Immature natural killer cell (primary cell): ENCODE measurements around the gene MRPL33. TPM values are rescaled to one million over a fixed set of nuclear protein-coding genes. Genes with fewer than 3 reads are reported as not detected.

Experiments
- DNase-seq, 3 donors: peaks; one replicate each; pipeline ENCODE4 v3.0.0; 2022; ENCODE audit warnings: mixed read lengths in 1 of 3
- H3K27ac Mint-ChIP-seq, 6 donors: one replicate each; pipeline ENCODE4 v1.8.0; 2020; ENCODE audit warnings: mixed read lengths in 6 of 6, mild to moderate bottlenecking in 5 of 6, inconsistent platforms in 4 of 6, moderate library complexity in 3 of 6
- H3K27me3 Mint-ChIP-seq, 3 donors: one replicate each; pipeline ENCODE4 v1.8.0; 2020 to 2021; ENCODE audit warnings: low read depth in 3 of 3, mild to moderate bottlenecking in 3 of 3, mixed read lengths in 3 of 3, moderate library complexity in 3 of 3, inconsistent platforms in 1 of 3
- H3K36me3 Mint-ChIP-seq, 3 donors: one replicate each; pipeline ENCODE4 v1.8.0; 2020; ENCODE audit warnings: mixed read lengths in 3 of 3, inconsistent platforms in 2 of 3, mild to moderate bottlenecking in 2 of 3
- H3K4me1 Mint-ChIP-seq, 2 donors: one replicate each; pipeline ENCODE4 v1.8.0; 2020; ENCODE audit warnings: inconsistent platforms in 2 of 2, mild to moderate bottlenecking in 2 of 2, mixed read lengths in 2 of 2, moderate library complexity in 1 of 2
- H3K4me3 Mint-ChIP-seq, 5 donors: one replicate each; pipeline ENCODE4 v1.8.0; 2020; ENCODE audit warnings: mild to moderate bottlenecking in 5 of 5, mixed read lengths in 5 of 5, inconsistent platforms in 3 of 5, moderate library complexity in 3 of 5
- H3K9me3 Mint-ChIP-seq, 6 donors: one replicate each; pipeline ENCODE4 v1.8.0; 2020; ENCODE audit warnings: mild to moderate bottlenecking in 6 of 6, mixed read lengths in 6 of 6, inconsistent platforms in 4 of 6, moderate library complexity in 3 of 6
- polyA plus RNA-seq, 3 donors: library from polyadenylated mRNA; unstranded; fragments of 300-500 nt; fragmentation: Illumina TruSeq; gene quantifications; one replicate each; pipeline ENCODE4 v1.2.3, GENCODE V29; 2021

MRPL33 gene
- polyA plus RNA-seq, 3 donors from 2014 or later = 190 to 266 (median 238) TPM

DNA sequence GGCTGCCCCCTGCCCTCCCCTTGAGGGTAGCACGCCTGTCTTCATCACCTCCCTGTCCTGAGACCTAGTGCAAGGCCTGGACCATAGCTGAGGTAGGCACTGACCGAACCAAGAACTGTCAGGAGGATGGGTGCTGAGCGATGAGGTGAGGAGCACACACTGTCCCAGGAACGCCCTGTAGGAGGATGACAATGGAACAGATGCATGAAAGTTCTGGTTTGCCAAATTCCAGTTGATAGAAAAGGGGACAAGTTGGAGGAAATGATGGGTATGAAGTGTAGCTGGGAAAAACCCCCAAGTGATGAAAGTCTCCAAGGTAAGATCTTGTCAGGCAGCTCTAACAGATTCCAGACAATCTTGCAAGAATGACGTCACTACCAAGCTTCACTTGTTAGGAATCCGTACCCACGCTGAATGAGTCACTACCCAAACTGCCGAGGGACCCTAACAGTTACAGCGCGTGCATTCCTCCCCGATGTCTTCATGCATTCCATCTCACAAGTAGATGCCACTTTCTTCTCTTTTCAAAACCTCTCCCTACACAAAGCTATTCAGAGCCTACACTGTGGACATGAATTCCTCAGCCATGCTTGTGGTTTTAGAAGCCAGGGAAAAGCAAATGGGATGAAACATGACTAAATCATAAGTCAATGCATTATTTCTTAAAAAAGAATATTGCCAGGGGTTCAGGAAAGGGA lies 27.6 kb downstream of the MRPL33 start:
- no peak overlapping the region for H3K27ac Mint-ChIP-seq

DNA sequence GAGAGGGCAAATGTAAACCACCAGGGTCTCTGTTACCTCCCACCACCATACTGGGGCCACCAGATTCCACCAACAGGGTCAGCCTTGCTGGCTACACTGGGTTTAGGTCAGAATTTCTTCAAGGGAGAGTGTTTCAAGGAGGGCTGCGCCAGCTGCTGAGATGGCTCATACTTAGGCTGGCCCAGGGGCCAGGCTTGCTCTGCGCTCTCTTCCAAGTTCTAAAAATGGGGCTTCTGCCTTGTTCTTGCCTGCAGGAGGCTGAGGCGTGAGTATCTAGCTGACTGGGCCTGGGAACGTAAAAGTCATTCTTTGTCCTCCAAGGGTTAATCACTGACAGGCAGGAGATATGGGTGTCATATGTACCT lies 28.1 kb downstream of the MRPL33 start:
- no peak for DNase-seq
- Mint-ChIP-seq H3K27ac (no peak overlapping the region), H3K4me1 (no peaks in the 10 kb centered on the region), H3K9me3 (no peaks in the 10 kb centered on the region), H3K27me3 (peaks cover 0 to 1% (median 0%) of the 10 kb centered on the region in 3 donors), H3K36me3 (peaks cover 0 to 11% (median 0%) of the 10 kb centered on the region in 3 donors), H3K4me3 (no peak overlapping the region)

More for the DNA sequence above, 27.6 kb downstream of the MRPL33 start:
- peaks cover 0 to 11% (median 0%) of the 10 kb centered on the region in 3 donors for H3K36me3 Mint-ChIP-seq
- H3K4me1 Mint-ChIP-seq = no peaks in the 10 kb centered on the region
- peaks cover 0 to 1% (median 0%) of the 10 kb centered on the region in 3 donors for H3K27me3 Mint-ChIP-seq
- H3K4me3 Mint-ChIP-seq = no peak overlapping the region
- no peak for DNase-seq
- no peaks in the 10 kb centered on the region for H3K9me3 Mint-ChIP-seq

DNA sequence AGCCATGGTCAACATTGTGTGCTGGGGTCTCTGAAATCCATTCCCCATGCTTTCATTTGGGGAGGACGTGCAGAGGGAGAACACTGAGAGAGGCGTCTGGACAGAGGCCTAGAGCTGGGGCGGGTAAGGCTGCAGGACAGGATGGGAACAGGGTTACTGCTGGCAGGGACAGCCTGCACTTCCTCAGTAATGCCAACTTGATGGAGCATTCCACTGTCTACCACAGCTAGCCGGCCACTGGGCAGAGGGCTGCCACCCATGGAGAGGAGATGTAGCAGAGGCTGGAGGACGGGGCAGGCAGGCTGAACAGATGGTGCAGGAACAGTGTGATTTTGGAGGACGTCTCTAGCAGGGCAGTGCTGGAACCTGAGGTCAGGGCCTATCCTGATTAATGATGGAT lies 29.3 kb downstream of the MRPL33 start:
- H3K4me3 Mint-ChIP-seq = no peak overlapping the region
- H3K27ac Mint-ChIP-seq = no peak overlapping the region
- H3K36me3 Mint-ChIP-seq = peaks cover 0 to 11% (median 3%) of the 10 kb centered on the region in 3 donors
- DNase-seq = no peak
- H3K4me1 Mint-ChIP-seq = no peaks in the 10 kb centered on the region
- no peaks in the 10 kb centered on the region for H3K9me3 Mint-ChIP-seq
- peaks cover 0 to 3% (median 0%) of the 10 kb centered on the region in 3 donors for H3K27me3 Mint-ChIP-seq

DNA sequence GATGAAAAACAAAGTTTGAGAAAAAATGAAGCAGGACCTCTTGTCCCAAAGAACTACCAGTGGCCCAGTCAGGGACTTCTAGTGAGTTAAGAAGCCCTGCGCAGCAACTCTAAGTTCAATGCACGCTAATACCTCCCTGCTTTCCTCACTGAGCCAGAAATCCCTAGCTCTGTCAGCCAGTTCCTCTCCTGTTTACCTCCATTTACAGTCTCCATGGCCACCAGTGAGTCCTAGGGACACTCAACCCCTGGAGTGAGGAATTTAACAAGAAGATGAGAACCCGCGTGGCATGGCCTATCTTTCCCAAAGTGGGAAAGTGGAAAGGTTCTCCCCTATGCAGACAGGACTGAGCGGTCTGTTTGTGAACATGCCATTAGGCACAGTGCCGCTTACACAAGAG lies 31.0 kb downstream of the MRPL33 start:
- no peak overlapping the region for H3K4me3 Mint-ChIP-seq
- H3K27me3 Mint-ChIP-seq = peaks cover 0 to 3% (median 0%) of the 10 kb centered on the region in 3 donors
- H3K4me1 Mint-ChIP-seq = no peaks in the 10 kb centered on the region
- DNase-seq = no peak
- no peak overlapping the region for H3K27ac Mint-ChIP-seq
- no peaks in the 10 kb centered on the region for H3K9me3 Mint-ChIP-seq
- H3K36me3 Mint-ChIP-seq = peaks cover 0 to 10% (median 3%) of the 10 kb centered on the region in 3 donors

DNA sequence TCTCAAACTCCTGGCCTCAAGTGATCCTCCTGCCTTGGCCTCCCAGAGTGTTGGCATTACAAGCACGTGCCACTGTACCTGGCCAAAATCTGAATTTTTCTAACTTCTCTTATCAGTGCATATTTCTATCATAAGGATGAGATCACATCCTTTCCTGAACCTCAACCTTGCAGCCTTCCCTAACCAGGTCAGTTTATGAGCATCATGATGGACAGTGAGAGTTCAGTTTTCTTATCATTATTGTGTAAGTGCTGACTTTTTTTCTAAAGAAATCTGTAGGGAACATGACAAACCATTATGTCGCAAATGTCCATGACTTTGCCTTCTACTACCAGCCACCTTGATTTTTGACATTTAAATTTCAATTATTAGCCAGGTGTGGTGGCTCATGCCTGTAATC lies 31.5 kb downstream of the MRPL33 start:
- H3K27me3 Mint-ChIP-seq = peaks cover 0 to 3% (median 0%) of the 10 kb centered on the region in 3 donors
- H3K4me1 Mint-ChIP-seq = no peaks in the 10 kb centered on the region
- H3K4me3 Mint-ChIP-seq = no peak overlapping the region
- no peak overlapping the region for H3K27ac Mint-ChIP-seq
- DNase-seq = no peak
- H3K9me3 Mint-ChIP-seq = no peaks in the 10 kb centered on the region
- peaks cover 0 to 8% (median 3%) of the 10 kb centered on the region in 3 donors for H3K36me3 Mint-ChIP-seq

DNA sequence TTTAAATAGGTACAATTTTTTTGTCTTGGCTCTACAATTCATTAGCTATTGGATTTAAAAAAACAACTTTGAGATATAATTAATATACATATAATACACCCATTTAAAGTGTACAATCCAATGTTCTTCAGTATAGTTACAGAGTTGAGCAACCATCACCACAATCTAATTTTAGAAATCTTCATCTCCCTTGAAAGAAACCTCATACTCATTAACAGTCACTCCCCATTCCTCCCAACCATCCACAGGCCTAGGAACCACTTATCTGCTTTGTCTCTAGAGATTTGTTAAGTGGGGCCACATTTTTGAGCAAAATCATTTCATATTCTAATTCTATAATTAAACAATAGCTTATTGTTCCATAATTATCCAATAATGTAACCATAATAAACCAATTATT lies 32.6 kb downstream of the MRPL33 start:
- Mint-ChIP-seq H3K27ac (no peak overlapping the region), H3K4me1 (no peaks in the 10 kb centered on the region), H3K9me3 (no peaks in the 10 kb centered on the region), H3K27me3 (peaks cover 0 to 3% (median 0%) of the 10 kb centered on the region in 3 donors), H3K36me3 (peaks cover 0 to 3% (median 0%) of the 10 kb centered on the region in 3 donors), H3K4me3 (no peak overlapping the region)
- no peak for DNase-seq

DNA sequence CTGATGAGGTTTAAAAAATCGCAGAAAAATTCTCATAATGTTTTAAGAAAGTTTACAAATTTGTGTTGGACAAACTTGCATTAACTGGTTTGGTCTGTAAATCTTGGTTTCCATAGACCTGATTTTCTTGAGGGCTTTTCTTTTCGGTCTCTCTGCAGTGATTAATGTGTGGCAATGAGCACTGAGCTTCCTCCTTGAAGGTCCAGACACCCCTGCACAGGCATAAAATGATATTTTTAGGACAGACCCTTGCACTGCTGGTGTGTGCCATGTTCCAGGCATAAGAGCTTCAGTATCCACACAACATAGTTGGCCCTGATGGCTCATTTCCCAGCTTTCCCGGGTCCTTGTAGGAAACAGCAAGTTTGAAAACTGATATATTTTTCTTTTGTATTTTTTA lies 33.7 kb downstream of the MRPL33 start:
- Mint-ChIP-seq H3K36me3 (peaks cover 0 to 3% (median 0%) of the 10 kb centered on the region in 3 donors), H3K4me1 (no peaks in the 10 kb centered on the region), H3K9me3 (no peaks in the 10 kb centered on the region), H3K27me3 (peaks cover 0 to 3% (median 0%) of the 10 kb centered on the region in 3 donors), H3K4me3 (no peak overlapping the region), H3K27ac (peak overlapping the region in 1 of 6 donors; percentile 9)
- DNase-seq = no peak

DNA sequence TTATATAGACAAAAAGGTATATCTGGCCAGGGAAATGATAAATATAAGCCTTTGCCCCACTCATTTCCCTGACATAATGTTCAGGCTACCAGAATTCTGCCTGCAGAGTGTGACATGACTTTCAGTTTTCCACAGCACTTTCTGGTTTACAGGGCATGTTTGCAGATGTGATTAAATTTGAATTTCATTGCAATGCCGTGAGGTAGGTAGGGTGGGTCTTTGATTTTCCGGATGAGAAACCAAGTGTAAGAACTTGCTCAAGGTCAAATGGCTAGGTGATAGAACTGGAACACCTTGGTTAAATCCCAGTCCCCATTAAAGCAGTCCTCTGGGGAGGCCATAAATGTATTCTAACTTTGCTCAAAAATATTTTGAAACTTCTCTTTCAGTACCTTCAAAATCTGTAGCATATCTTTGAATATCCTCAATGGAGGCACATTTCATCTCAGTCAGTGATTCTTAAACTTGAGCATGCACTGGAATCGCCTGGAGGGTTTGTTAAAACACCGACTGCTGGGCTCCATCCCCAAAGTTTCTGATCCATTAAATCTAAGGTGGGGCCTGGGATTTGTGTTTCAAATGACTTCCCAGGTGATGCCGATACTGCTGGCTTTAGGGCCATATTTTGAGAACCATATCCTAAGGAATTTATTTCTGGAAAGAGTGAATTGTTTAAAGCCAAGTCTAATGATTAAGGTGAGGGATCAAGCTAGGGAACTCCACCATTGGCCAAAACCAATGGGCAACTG lies 35.0 kb downstream of the MRPL33 start:
- peaks cover 0 to 3% (median 0%) of the 10 kb centered on the region in 3 donors for H3K36me3 Mint-ChIP-seq
- peaks cover 0 to 3% (median 2%) of the 10 kb centered on the region in 3 donors for H3K27me3 Mint-ChIP-seq
- no peak overlapping the region for H3K4me3 Mint-ChIP-seq
- no peaks in the 10 kb centered on the region for H3K4me1 Mint-ChIP-seq
- no peaks in the 10 kb centered on the region for H3K9me3 Mint-ChIP-seq
- H3K27ac Mint-ChIP-seq = no peak overlapping the region
- no peak for DNase-seq

DNA sequence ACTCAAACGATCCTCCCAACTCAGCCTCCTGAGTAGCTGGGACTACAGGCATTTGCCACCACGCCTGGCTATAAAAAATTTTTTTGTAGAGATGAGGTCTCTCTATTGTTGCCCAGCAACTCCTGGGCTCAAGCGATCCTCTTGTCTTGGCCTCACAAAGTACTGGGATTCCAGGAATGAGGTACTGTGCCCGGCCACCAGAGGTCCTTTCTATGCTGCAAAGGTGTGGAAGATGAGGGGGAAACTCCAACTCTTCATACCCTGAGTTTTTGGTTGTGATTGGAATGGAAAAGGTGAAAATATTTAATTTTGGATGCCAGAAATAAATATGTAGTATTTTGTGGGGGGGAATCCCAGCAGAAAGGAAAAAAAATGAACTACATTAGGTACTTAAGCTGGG lies 36.0 kb downstream of the MRPL33 start:
- no peak overlapping the region for H3K27ac Mint-ChIP-seq

DNA sequence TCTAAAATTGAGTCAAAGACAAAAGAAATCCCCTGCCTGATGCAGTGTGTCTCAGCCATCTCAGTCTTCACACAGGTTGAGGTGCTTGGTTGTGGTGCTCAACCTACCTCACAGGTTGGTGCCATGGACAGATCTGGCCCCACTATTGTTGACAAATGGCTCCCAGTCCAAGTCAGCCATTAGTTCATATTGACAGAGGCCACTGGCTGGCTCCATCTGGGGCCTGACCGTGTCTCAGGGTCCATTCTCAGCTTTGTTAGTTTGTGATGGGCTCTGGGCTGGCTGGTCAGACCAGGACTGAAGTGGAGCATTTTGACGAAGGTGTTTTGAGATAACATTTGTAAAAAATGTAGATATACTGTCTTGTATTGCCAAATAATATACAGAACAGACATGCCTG lies 36.9 kb downstream of the MRPL33 start:
- H3K27me3 Mint-ChIP-seq = peaks cover 0 to 2% (median 2%) of the 10 kb centered on the region in 3 donors
- DNase-seq = no peak
- H3K36me3 Mint-ChIP-seq = peaks cover 0 to 3% (median 0%) of the 10 kb centered on the region in 3 donors
- no peaks in the 10 kb centered on the region for H3K9me3 Mint-ChIP-seq
- no peak overlapping the region for H3K4me3 Mint-ChIP-seq
- H3K27ac Mint-ChIP-seq = no peak overlapping the region
- H3K4me1 Mint-ChIP-seq = peaks cover 0 to 2% of the 10 kb centered on the region in 2 donors

More for the DNA sequence above, 36.0 kb downstream of the MRPL33 start:
- peaks cover 0 to 2% of the 10 kb centered on the region in 2 donors for H3K4me1 Mint-ChIP-seq
- H3K27me3 Mint-ChIP-seq = peaks cover 0 to 2% (median 2%) of the 10 kb centered on the region in 3 donors
- no peak overlapping the region for H3K4me3 Mint-ChIP-seq
- no peak for DNase-seq
- H3K36me3 Mint-ChIP-seq = peaks cover 0 to 3% (median 0%) of the 10 kb centered on the region in 3 donors
- H3K9me3 Mint-ChIP-seq = no peaks in the 10 kb centered on the region

DNA sequence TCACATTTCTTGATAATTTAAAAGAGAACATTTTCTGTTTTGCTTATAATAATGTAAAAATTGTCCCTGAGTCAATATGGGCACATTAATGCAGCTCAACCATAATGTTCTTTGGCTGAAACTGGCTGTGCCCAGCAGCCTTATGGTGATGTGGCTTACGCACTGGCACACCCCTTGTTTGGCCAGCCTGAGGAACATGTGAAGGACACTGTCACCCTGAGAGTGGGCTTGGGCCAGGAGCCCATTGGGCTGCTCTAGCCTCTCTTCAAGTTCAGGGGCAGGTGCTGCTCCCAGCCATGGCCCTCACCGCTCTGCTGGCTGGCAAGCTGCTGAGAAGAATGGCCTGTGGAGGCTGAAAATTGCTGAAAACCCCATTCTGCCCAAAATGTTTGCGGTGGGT lies 37.5 kb downstream of the MRPL33 start:
- Mint-ChIP-seq H3K27ac (no peak overlapping the region), H3K27me3 (peaks cover 0 to 2% (median 2%) of the 10 kb centered on the region in 3 donors), H3K4me3 (no peak overlapping the region), H3K9me3 (no peaks in the 10 kb centered on the region), H3K4me1 (peaks cover 0 to 2% of the 10 kb centered on the region in 2 donors), H3K36me3 (peaks cover 0 to 3% (median 0%) of the 10 kb centered on the region in 3 donors)
- DNase-seq = no peak

DNA sequence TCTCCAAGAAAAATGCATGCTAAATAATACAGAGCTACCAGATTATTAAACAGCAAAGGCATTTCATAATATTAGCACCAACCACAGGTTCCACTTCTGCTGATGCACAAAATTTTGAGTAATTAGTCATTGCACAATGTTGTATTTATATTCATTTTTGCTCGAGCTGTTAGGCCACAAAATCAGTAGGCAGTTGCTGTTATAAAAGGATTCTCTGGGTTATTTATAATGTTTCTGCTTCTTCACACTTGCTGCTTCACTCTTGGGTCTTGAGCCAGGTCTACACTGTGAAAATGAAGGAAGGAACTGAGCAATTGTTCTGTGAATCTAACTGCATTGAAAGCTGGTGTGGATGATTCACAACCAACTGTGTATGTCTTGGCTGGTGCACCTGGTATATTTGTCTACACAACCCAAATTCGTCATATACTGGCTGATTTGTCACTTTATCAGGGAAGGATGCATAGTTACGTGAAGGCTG lies 38.3 kb downstream of the MRPL33 start:
- Mint-ChIP-seq H3K36me3 (peaks cover 0 to 3% (median 0%) of the 10 kb centered on the region in 3 donors), H3K27me3 (peaks cover 0 to 2% (median 2%) of the 10 kb centered on the region in 3 donors), H3K9me3 (no peaks in the 10 kb centered on the region), H3K4me3 (no peak overlapping the region), H3K27ac (no peak overlapping the region), H3K4me1 (peaks cover 0 to 2% of the 10 kb centered on the region in 2 donors)
- DNase-seq = no peak

DNA sequence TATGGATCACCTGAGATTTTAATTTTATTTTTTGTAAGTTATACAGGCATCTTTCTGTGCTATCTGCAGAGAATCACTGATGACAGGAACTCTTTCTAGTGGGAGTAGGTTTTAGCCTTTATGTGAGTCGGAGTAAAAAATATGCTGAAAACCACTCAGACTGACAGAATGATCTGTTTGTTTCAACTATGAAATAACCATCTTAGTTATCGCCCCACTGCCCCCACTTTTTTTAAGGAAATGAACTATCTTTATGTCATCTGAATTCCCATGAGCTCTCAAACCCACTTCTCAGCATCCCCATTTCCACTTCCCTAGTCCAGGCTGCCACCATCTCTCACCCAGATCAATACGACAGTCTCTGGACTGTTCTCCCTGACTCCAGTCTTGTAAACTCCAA lies 38.9 kb downstream of the MRPL33 start:
- Mint-ChIP-seq H3K27ac (no peak overlapping the region), H3K36me3 (no peaks in the 10 kb centered on the region), H3K4me3 (no peak overlapping the region), H3K27me3 (peaks cover 0 to 2% (median 0%) of the 10 kb centered on the region in 3 donors), H3K4me1 (peaks cover 0 to 2% of the 10 kb centered on the region in 2 donors), H3K9me3 (no peaks in the 10 kb centered on the region)
- no peak for DNase-seq

DNA sequence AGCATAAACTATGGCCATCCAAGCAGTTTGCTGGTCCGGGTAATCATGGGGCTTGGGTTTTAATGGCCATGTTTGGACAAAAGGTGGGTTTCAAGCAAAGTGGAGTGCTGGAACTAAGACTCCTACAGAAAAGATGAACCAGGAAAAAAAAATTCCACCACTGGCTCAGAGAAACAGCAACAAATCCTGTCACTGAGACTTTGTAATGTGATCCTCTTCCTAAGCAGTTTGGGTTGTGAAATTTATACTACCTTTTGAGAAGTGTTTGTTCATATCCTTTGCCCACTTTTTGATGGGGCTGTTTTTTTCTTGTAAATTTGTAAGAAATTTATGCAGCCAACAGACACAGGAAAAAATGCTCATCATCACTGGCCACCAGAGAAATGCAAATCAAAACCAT lies 40.2 kb downstream of the MRPL33 start:
- no peak overlapping the region for H3K4me3 Mint-ChIP-seq
- H3K4me1 Mint-ChIP-seq = peaks cover 0 to 2% of the 10 kb centered on the region in 2 donors
- no peaks in the 10 kb centered on the region for H3K36me3 Mint-ChIP-seq
- no peak for DNase-seq
- peak overlapping the region in 1 of 6 donors; percentile 57 for H3K27ac Mint-ChIP-seq
- H3K27me3 Mint-ChIP-seq = peaks cover 0 to 2% (median 0%) of the 10 kb centered on the region in 3 donors
- no peaks in the 10 kb centered on the region for H3K9me3 Mint-ChIP-seq
